ENCODE measurements around the gene EBF3.

GRCh38 chr10:129869596-129870473, 94.2 kb downstream of the EBF3 start:
- TF ChIP-seq CTCF (conservative IDR thresholded peaks at IDR 0.05; ENCODE audit: low read depth, low read length) (no peak), EZH2 (IDR thresholded peaks at IDR 0.05; ENCODE audit: borderline replicate concordance, low read depth, low read length, poor library complexity, severe bottlenecking) (no peak)

Measured in A673 (cell line).